Transverse colon (tissue), 4 donors: ENCODE measurements around the gene RAMP3. TPM values are rescaled to one million over a fixed set of nuclear protein-coding genes. Genes with fewer than 3 reads are reported as not detected.

Experiments
- DNase-seq: peaks from one replicate; pipeline ENCODE4 v3.0.0-alpha.2; 2019
- H3K27ac ChIP-seq, 4 donors: fragments of 200-600 bp; sonication (generic); 2 replicates each; pipeline ENCODE4 v1.5.1; 2016 to 2018; ENCODE audit warnings: inconsistent platforms in 4 of 4
- H3K27me3 ChIP-seq: fragments of 200-600 bp; sonication (generic); 2 replicates; pipeline ENCODE4 v1.5.1; 2017; ENCODE audit warnings: inconsistent platforms
- H3K36me3 ChIP-seq, 4 donors: fragments of 200-600 bp; sonication (generic); 2 replicates each; pipeline ENCODE4 v1.5.1; 2017 to 2019; ENCODE audit warnings: inconsistent platforms in 4 of 4
- H3K4me1 ChIP-seq, 4 donors: fragments of 200-600 bp; sonication (generic); 2 replicates each; pipeline ENCODE4 v1.5.1; 2017 to 2020; ENCODE audit warnings: inconsistent platforms in 4 of 4
- H3K4me3 ChIP-seq, 4 donors: fragments of 200-600 bp; sonication (generic); 1 replicate in 1 of 4; 2 replicates in 3 of 4; pipeline versions ENCODE4 v1.5.1 to v1.6.1; 2017 to 2019; ENCODE audit warnings: inconsistent platforms in 4 of 4
- H3K9me3 ChIP-seq, 2 donors: fragments of 200-600 bp; sonication (generic); 2 replicates each; pipeline ENCODE4 v1.5.1; 2017 to 2019; ENCODE audit warnings: inconsistent platforms in 2 of 2
- EP300 ChIP-seq: sonication (generic); formaldehyde crosslinking; IDR thresholded peaks from one replicate; pipeline ENCODE4 v1.6.1; 2017; ENCODE audit warnings: antibody characterized with exemption, low read depth
- POLR2A ChIP-seq: fragments of 450-650 bp; IDR thresholded peaks from one replicate; pipeline ENCODE4 v1.6.1; 2016; ENCODE audit warnings: antibody characterized with exemption, mild to moderate bottlenecking, moderate library complexity
- POLR2AphosphoS5 ChIP-seq, 3 donors: sonication (generic); formaldehyde crosslinking; IDR thresholded peaks; one replicate each; pipeline ENCODE4 v1.6.1; 2016; ENCODE audit warnings: antibody characterized with exemption in 3 of 3
- WGBS, 2 donors: methylation state at CpG; one replicate each; pipeline ENCODE4 v1.1.5; 2018; ENCODE audit warnings: low coverage in 1 of 2; 5-methylcytosine and 5-hydroxymethylcytosine counted together
- in situ Hi-C, 4 donors: fragments of 200-750 bp; cut with MboI; loops; one replicate each; pipeline versions ENCODE4 v1.15.0 to v1.15.1; 2017; ENCODE audit warnings: low sequenced_read_pairs in 3 of 4, low pct_ligation_motif_present in 1 of 4, low pct_unique_long_range_greater_than_20kb in 1 of 4
- intact Hi-C: fragments of 100-400 bp; cut with DNase I; formaldehyde crosslinking; loops from one replicate; pipeline ENCODE4 v1.15.1; 2023; ENCODE audit warnings: low total_unique reads
- total RNA-seq, 4 donors: library from RNA; depleted of rRNA; stranded (reverse); fragments of >200 nt; gene quantifications; one replicate each; pipeline ENCODE4 v1.1.0, GENCODE V29; 2016
- TF ChIP-seq, protein P1 (sequence below), 5 experiments: fragments of 200-600 bp in 3 of 5; fragments of 450-650 bp in 2 of 5; sonication (generic) in 3 of 5; IDR thresholded peaks; 1 replicate in 2 of 5; 2 replicates in 3 of 5; pipeline ENCODE4 v1.5.1; 2016 to 2017; ENCODE audit warnings: antibody characterized with exemption in 5 of 5, inconsistent platforms in 3 of 5, mild to moderate bottlenecking in 2 of 5, moderate library complexity in 1 of 5

The RAMP3 gene
- total RNA-seq, 4 donors from 2014 or later = 6.4 to 25.1 (median 15.2) TPM

DNA sequence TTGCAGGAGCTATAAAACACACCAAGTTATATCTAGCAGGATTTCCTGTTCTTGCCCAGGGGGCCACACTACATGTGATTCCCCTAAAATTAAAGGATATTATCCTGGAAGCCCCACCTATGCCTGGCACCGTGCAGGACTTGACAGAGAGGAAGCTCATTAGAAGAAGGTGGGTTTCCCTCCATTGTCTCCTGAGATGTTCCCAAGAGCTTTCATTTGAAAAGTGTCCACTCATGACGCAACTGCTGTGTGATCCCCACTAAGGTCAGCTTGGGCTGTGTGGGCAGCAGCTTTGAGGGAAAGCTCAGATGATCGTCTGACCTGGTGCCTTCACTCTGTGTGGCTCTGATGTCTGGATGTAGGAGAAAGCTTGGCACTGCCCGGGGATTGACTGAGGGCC is 53.5 kb downstream of the RAMP3 start:
- in situ Hi-C loops = no loop called here
- no peak for DNase-seq
- H3K27ac ChIP-seq = no peak overlapping the region

DNA sequence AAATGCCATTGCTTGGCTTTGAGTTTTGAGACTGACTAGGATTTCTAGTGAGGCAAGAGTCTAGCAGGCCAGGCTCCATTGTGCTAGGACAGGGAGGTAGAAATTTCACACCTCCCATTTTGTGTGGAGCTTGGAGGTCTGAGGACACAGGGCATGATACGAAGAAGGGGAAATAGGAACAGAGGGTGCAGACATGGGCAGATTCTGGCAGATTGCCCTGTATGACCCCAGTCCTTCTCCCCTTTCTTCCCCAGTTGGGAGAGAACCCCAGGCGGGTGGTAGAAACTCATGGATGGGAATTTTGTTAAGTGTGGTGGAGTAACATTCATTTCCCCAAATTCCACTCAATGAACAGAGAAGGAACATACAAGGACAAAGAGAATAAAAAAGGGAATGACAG is 54.4 kb downstream of the RAMP3 start:
- Histone ChIP-seq H3K36me3 (no peaks in the 10 kb centered on the region), H3K4me1 (no peaks in the 10 kb centered on the region), H3K27ac (no peak overlapping the region), H3K4me3 (no peak overlapping the region), H3K9me3 (no peaks in the 10 kb centered on the region), H3K27me3 (peaks cover 18% of the 10 kb centered on the region)
- intact Hi-C loops = no loop called here
- TF ChIP-seq, protein P1, sequence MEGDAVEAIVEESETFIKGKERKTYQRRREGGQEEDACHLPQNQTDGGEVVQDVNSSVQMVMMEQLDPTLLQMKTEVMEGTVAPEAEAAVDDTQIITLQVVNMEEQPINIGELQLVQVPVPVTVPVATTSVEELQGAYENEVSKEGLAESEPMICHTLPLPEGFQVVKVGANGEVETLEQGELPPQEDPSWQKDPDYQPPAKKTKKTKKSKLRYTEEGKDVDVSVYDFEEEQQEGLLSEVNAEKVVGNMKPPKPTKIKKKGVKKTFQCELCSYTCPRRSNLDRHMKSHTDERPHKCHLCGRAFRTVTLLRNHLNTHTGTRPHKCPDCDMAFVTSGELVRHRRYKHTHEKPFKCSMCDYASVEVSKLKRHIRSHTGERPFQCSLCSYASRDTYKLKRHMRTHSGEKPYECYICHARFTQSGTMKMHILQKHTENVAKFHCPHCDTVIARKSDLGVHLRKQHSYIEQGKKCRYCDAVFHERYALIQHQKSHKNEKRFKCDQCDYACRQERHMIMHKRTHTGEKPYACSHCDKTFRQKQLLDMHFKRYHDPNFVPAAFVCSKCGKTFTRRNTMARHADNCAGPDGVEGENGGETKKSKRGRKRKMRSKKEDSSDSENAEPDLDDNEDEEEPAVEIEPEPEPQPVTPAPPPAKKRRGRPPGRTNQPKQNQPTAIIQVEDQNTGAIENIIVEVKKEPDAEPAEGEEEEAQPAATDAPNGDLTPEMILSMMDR (IDR thresholded peaks at IDR 0.05) = no peak
- no peak for TF ChIP-seq EP300
- no peak for TF ChIP-seq POLR2A
- no peak for TF ChIP-seq POLR2AphosphoS5 (IDR thresholded peaks at IDR 0.05)
- DNase-seq = no peak
- WGBS, 2 donors = 89 to 90% methylated on average over 2 of the region's 2 CpGs
- in situ Hi-C loops = no loop called here

More for the DNA sequence above, 53.5 kb downstream of the RAMP3 start:
- TF ChIP-seq, protein P1 (IDR thresholded peaks at IDR 0.05) = no peak
- no peak for TF ChIP-seq POLR2A
- no peak for TF ChIP-seq POLR2AphosphoS5 (IDR thresholded peaks at IDR 0.05)
- TF ChIP-seq EP300 = peak; percentile 32
- H3K27me3 ChIP-seq = peaks cover 18% of the 10 kb centered on the region
- WGBS, 2 donors = 0 to 66% methylated on average over 1 to 4 of the region's 4 CpGs
- no peaks in the 10 kb centered on the region for H3K9me3 ChIP-seq
- intact Hi-C loops = no loop called here
- no peak overlapping the region for H3K4me3 ChIP-seq
- H3K4me1 ChIP-seq = no peaks in the 10 kb centered on the region
- H3K36me3 ChIP-seq = no peaks in the 10 kb centered on the region

DNA sequence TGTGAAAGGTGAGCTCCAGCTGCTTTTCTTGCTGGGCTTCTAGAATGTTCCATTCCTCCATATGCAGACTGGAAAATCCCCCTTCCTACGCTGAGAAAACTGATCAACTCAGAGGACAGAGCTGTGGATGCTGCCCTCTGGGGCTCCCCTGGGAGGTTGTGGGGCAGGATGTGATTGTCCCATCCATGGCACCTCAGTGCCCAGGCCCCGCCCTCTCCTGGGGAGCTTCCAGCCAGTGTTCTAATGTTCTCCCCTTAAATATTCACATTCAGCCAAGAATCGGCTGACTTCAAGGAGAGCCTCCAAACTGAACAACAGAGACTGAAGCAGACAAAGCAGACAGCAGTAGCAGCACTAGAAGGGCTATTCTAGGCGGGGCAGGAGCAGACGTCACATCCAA is 55.0 kb downstream of the RAMP3 start:
- TF ChIP-seq POLR2AphosphoS5 (IDR thresholded peaks at IDR 0.05) (no peak), POLR2A (no peak)
- TF ChIP-seq, protein P1 (IDR thresholded peaks at IDR 0.05) = no peak
- no peaks in the 10 kb centered on the region for H3K9me3 ChIP-seq
- H3K27me3 ChIP-seq = peaks cover 24% of the 10 kb centered on the region
- intact Hi-C loops (no loop called here), in situ Hi-C loops (no loop called here)
- no peak overlapping the region for H3K4me3 ChIP-seq
- H3K36me3 ChIP-seq = no peaks in the 10 kb centered on the region
- WGBS, 2 donors = 80 to 81% methylated on average over 3 to 5 of the region's 5 CpGs
- no peak for DNase-seq
- no peak overlapping the region for H3K27ac ChIP-seq
- H3K4me1 ChIP-seq = no peaks in the 10 kb centered on the region

DNA sequence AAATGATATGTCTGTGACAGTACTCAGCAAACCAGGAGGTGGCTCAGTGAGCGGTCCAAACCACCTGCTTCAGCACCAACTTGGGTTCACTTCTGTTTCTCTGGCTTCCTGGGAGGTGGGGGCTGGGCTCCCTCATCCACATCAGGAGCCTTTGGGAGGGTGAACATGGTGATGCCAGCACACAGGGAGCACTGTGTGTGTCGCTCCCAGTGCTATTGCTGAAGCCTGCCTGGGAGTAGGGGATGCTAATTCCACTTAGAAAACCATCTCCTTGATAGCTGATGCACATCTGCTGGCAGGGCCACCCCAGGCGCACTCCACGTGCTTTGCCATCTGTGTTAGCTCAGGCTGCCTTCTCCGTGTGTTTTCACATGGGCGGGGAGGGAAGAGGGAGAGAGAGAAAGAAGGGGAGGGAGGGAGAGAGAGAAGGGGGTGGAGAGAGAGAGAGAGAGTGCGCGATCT is 58.0 kb downstream of the RAMP3 start:
- WGBS, 2 donors = 24 to 35% methylated on average over 4 to 8 of the region's 8 CpGs
- H3K27ac ChIP-seq = no peak overlapping the region
- in situ Hi-C loops = no loop called here
- H3K4me3 ChIP-seq = no peak overlapping the region
- no peaks in the 10 kb centered on the region for H3K36me3 ChIP-seq
- no peaks in the 10 kb centered on the region for H3K9me3 ChIP-seq
- TF ChIP-seq POLR2AphosphoS5 (IDR thresholded peaks at IDR 0.05) = no peak
- TF ChIP-seq, protein P1 (IDR thresholded peaks at IDR 0.05) = no peak
- TF ChIP-seq EP300 = no peak
- TF ChIP-seq POLR2A = no peak
- intact Hi-C loops = no loop called here
- H3K4me1 ChIP-seq = no peaks in the 10 kb centered on the region
- DNase-seq = no peak
- H3K27me3 ChIP-seq = peaks cover 20% of the 10 kb centered on the region
